Right renal pelvis (tissue), 4 donors: Measurements from ENCODE around the gene MTCL1. TPM values are rescaled to one million over a fixed set of nuclear protein-coding genes. Genes with fewer than 3 reads are reported as not detected.

Source experiments
- polyA plus RNA-seq, 4 donors: library from polyadenylated mRNA; unstranded; fragments of 120-200 nt; gene quantifications; one replicate each; pipeline ENCODE4 v1.2.1, GENCODE V29; 2013; ENCODE audit not compliant: insufficient read length in 4 of 4

The MTCL1 gene
- polyA plus RNA-seq, 4 donors = 16.2 to 24.4 (median 19.0) TPM

Other genes starting within 250 kb of the MTCL1 start
- gene RAB12, start 96.1 kb upstream of the MTCL1 start, polyA plus RNA-seq = 10 to 100 TPM; 39.0 to 49.8 (median 48.7) TPM